GM21367 (cell line): ENCODE measurements around the gene SLC27A5.

Experiments
- ATAC-seq: cut with Tn5 transposase; IDR thresholded peaks from one replicate; pipeline ENCODE4 v1.9.1; 2021; ENCODE audit not compliant: unreplicated experiment

The SLC27A5 gene

DNA sequence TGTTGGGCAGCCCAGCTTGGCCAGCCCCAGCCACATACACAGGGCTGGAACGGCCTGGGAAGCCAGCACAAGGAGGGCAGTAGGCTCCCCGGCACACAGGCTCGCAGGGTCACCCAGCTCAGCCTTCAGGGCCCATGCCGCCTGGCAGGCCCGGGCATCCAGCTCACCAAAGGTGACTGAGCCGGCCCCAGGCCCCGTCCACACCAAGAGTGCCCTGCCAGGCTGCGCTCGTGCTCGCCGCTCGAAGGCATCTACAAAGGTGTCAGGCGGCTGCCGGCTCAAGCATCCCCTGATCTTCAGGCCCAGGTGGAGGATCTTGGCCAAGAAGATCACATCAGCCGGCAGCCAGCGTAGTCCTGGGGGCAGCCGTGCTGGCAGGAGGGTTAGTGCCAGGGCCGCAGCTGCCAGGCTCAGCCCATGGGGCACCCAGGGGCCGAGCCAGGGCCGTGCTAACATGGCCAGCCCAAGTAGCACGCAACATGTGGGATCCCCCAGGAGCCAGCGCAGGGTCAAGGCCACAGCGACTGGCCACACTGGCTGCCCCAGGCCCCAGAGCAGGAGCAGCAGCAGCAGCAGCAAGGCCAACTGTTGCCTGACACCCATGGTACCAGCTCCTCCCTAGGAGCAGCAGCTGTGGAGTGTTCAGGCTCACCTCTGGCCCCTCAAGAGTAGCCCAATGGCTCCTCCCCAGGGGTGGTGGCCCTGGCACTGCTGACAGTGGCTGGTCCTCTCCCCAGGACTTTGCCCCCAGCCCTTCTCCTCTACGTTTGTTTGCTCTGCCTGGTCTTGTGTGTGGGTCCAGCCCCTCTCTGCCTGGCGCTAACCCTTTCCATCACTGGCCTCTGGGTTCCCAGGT, at the start of gene SLC27A5:
SLC27A5 (minus strand) TSS at position 640 of the 856 bp plus-strand sequence; CDS start at position 603, 37 bp downstream.
- no peak for ATAC-seq

DNA sequence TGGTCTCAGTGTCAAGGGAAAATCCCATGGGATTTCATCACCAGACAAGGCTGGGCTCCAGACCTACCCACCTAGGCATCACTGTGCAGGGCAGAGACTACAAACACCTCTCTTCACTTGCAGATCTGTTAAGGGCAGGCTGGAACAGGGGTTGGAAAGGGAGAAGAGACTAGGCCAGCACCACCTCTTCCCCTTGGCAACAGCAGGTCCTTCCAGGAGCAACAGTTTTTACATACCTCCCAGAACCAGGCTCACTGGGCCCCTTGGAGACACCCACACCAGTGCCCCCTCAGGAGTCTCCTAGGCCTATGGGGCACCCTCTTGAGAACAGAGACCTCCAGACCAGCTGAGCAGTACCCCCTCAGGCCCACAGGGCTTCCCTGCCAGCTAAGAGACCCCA, 49.1 kb upstream of the SLC27A5 start:
- ATAC-seq = no peak

- no peak for ATAC-seq
Measured at GRCh38 chr19:58560007-58560887, 48.5 kb upstream of the SLC27A5 start.

DNA sequence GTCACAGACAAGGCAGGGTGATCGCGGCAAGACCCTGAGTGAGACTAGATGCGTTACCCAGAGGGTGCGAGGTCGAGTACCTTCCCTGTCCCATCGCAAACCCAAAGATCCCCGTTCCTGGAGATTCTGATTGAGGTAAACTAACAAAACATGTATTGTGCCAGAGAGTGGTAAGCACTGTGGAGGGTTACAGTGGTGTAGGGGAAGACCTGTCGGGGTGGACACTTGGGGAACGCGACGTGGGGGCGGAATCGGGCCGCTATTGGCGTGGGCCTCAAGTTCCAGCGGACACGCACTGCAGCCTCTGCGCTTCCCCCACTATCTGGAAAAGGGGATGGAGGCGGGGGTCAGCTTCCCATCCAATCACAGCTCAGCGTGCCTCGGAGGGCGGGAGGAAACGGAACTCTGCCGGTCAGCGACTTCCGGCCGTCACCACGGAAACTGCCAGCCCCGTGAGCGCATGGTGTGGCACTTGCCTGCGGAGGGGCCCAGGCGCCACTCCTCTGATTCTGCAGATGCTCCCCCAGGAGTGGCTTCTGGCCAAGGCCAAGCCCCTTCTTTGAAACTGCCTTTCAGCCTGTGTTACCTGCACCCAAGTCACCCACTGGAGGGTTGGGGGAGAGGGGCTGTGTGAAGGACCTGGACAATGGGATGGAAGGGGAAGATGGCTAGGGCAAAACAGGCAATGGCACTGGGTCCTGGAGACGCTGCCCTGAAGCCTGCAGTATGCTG, 47.6 kb upstream of the SLC27A5 start:
- peak; percentile 14 for ATAC-seq

GRCh38 chr19:58558623-58559274, 47.0 kb upstream of the SLC27A5 start:
- ATAC-seq = peak; percentile 41

- no peak for ATAC-seq
Measured at GRCh38 chr19:58558066-58558622, 46.4 kb upstream of the SLC27A5 start, which contains the start of gene UBE2M. Gene UBE2M (minus strand): TSS chr19:58558611. CDS start chr19:58558381, 230 bp downstream.

DNA sequence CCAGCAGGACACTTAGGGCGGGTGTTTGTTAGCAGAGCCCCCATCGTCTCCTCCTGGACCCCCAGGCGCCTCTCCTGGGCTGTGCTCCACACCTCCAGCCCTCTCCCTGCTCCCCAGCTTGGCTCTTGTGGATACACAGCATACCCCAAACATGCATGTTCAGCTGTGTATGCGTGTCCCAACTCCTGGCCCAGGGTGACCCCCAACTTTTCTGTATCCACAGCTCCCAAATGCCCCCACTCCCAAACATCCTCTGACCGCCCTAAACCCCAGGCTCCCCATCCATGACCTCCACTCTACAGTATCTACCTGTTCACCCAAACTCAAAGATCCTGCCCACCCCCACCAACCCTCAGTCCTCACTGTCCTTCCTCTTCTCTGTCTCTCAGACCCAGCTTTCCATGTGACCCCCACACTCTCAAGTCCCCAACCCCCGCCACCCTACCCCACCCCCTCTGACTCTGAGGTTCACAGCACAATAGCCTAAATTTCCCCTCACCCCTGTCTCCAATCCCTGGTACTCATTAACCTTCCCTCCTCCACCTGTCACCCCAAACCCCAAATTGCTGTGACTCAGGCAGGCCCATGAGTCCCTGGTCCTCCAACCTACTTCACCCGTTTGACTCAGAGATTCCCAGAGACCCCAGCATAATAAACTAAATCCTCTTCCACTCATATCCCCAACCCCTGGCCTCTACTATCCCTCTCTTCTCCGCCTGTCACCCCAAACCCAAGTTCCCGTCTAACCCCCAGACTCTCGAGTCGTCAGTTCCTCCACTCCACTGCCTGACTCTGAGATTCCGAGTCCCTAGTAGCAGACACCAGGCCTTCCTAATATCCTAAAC, 45.7 kb upstream of the SLC27A5 start:
- no peak for ATAC-seq

DNA sequence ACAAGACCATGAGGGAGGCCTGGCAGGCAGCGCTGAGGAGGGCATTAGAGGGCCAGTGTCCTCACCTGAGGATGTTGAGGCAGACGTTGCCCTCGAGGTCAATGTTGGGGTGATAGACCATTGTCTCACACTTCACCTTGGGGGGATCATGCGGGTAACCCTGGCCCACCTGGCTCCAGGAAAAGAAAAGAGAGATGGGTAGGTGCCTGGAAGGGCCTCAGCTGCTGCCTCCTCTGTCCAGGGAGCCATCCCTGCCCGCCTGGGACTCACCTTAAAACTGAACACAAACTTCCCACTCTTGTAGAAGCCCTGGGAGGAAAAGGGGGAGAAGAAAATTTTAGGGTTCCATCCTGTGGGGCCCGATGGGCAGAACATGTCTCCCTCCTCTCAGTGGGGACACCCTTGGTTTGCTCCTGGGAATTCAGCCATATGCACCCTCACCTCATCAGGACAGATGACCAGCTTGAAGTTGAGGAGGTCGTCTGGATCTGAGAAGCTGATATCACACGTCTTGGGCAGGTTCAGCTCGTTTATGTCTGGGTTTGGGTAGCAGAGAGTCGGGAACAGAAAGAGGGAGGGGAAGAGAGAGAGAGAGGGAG, 44.9 kb upstream of the SLC27A5 start:
- ATAC-seq = no peak

DNA sequence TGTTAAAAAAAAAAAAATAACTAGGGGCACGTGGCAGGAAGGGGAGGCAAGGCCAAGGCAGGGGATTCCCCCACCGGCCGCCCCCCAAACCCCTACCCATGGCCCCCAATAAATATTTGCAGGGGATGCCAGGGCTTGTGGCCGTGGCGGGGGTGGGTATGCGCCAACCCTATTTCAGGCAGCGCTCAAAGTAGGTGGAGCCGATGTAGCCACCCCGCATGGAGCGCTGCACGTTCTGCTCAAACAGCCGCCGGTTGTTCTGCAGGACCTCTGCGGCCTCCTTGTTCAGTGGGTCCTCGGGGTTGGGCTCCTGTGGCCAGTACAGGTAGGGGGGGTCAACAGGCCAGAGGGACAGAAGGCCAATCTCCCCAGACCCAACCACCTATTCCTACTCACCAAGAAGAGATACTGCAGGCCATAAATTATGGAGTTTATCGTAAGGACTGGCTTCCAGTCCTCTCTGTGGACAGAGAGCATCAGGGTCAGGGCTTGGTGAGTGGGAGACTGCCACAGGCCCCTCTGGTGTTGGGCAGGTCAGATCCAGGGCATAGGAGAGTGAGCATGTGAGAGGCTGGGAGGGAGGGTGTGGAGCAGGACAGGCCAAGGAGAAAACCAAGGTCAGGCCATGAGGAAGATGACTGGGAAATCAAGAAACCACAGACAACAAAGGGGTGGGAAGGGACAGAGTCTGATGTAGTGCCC, 44.3 kb upstream of the SLC27A5 start:
- no peak for ATAC-seq

DNA sequence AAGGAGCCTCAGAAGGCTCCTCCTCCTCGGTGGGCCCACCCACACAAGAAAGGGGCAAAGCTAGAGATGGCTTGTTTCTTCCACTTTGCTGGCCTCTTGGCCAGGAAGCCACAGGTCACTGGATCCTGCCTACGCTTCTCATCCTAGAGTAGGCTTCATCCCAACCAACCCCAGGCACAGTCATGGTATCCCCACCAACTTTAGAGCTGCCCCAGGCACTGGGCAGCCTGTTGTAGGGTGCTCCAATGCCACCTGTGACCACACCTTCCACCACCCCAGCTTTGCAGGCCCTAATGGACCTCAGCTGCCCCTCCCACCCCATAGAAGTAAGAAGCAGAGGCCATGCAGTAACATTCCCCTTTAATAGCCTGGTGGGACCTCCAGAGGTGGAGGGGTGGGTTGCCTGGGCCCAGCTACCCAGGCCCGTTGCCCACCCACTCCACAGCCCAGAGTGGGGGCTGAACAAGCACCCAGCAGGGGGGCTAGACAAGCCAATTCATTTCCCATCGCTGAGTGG, 43.6 kb upstream of the SLC27A5 start:
- no peak for ATAC-seq

GRCh38 chr19:58554494-58555368, 42.9 kb upstream of the SLC27A5 start, which contains the start of gene CHMP2A:
Gene CHMP2A (minus strand): TSS chr19:58555105. CDS start chr19:58554212, 893 bp downstream.
- ATAC-seq = no peak

GRCh38 chr19:58553799-58554493, 42.2 kb upstream of the SLC27A5 start:
- no peak for ATAC-seq

DNA sequence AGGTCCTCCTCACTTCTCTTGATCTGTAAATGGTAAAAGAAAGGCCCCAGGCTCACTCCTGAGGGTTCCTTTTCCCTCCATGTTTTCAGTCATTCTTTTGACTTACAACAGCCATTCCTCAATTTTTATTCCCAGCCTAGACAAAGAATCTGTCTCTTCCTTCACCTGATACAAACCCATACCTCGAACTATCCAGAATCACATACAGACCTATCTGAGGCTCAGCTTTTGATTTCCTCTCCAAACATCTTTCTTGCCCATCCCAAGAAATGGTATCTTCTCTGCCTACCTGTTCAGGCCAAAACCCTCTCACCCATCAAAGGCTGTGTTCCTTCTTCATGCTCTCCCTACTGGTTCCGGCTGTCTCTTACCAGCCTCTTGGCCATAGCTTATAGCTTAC, 40.9 kb upstream of the SLC27A5 start:
- no peak for ATAC-seq

- no peak for ATAC-seq
Measured at GRCh38 chr19:58551577-58552471, 40.0 kb upstream of the SLC27A5 start.

- no peak for ATAC-seq
Measured at GRCh38 chr19:58551123-58551497, 39.3 kb upstream of the SLC27A5 start.
